Cardiac fibroblast (primary cell): ENCODE results near the gene GRHL1.
"Not testable (repeated sequence)": the region's sequence is repeated elsewhere in the genome, so short reads cannot be mapped to it uniquely, and the experiment has no call there.

Experiments used
- DNase-seq, 2 donors: peaks; one replicate each; pipeline versions ENCODE4 v3.0.0 to v3.0.0-alpha.2; 2010; ENCODE audit warnings: low read depth in 2 of 2
- H3K4me3 ChIP-seq, 2 donors: replicated peaks in 1 of 2; 1 replicate in 1 of 2; 2 replicates in 1 of 2; pipeline ENCODE4 v1.5.1; 2011; ENCODE audit warnings: low read depth in 2 of 2, low read length in 2 of 2, mild to moderate bottlenecking in 2 of 2, moderate library complexity in 1 of 2
- CTCF ChIP-seq: IDR thresholded peaks from one replicate; pipeline ENCODE4 v1.5.1; 2011; ENCODE audit warnings: low read depth, mild to moderate bottlenecking, low read length, inconsistent platforms

Gene GRHL1

DNA sequence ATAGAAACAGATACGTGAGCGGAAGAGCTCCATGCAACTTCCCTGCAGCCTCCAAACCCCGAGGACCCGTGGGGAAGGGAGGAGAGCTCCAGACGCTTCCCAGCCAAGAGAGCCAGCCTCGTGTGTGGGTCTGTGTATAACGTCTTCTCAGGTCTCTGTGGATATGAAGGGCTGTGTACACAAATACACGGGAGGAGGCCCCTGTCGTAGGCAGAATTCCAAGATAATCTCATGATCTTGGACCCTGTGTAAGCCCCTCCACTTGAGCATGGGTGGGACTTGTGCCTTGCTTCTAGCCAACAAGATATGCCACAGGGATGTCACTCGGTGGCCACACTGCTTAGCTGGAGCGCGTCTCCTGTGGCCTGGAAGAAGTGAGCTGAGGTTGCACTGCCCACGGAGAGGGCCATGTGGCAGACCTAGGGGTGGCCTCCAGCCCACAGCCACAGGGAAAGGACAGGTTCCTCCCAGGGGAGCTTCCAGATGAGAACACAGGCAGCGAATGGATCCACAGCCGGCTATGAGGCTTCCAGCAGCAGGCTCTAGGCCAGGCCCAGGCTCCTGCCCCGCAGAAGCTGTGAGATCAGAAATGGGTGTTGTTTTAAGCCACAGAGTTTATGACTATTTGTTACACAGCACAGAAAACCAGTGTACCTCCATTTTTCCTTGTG, 76.3 kb downstream of the GRHL1 start:
- no peak overlapping the region for H3K4me3 ChIP-seq
- TF ChIP-seq CTCF = no peak
- DNase-seq = no peak

- no peak for DNase-seq
- no peak for TF ChIP-seq CTCF
- H3K4me3 ChIP-seq = no peak overlapping the region
Measured at GRCh38 chr2:10028407-10028987, 77.0 kb downstream of the GRHL1 start.

DNA sequence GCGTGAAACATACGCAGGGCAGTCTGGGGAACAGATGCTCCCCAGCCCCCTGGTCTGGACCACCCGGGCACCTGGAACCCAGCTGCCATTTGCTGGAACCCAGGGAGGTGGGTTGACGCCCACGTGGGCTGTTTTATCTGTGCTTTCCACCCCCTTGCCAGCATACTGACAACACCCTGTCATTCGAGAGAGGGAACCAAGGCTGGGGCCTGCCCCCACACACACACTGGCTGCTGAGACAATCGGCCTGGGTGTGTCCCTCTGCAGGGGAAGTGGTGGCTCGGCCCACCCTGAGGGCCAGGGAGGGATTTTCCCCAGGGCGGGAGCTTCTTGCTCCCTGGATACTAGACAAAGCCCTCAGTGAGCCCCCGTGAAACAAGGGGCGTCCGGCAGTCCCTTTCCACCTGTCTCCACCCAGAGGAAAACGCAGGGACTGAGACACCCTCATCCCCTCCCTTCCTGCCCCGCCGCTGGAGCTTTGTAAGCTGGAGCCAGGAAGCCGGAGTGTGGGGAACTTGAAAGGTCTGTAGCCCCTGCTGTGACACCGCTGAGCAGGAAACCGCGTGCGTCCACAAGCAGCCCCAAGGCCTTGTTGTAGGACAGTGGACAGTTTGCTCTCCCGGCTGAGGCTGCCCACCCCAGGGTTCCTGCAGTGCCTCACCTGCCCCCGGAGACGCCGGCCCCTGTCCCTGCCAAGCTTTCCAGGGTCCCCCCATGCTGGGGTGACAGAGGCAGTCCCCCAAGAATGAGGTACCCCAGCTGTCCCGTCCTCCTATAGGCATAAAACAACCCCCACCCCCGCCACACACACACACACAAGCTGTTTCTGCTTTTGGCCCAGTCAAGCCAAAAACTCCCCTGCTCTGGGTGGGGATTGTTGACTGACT, 77.7 kb downstream of the GRHL1 start:
- no peak overlapping the region for H3K4me3 ChIP-seq
- TF ChIP-seq CTCF = no peak
- DNase-seq = no peak

DNA sequence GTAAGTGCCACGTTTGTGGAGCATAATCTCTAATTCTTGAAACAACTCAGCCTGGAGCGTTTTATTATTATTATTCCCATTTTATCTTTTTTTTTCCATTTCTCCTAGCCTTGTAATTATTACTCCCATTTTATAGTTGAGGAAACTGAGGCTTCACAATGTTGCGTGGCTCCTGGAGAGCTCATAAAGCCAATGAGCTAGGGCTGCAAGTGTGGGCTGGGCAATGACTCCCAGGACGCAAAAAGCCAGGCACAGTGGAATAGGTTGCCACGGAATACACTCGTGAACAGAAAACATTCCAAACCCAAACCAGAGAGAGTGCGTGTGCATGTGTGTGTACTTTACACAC, 78.4 kb downstream of the GRHL1 start:
- DNase-seq = no peak
- TF ChIP-seq CTCF = no peak
- H3K4me3 ChIP-seq = no peak overlapping the region

DNA sequence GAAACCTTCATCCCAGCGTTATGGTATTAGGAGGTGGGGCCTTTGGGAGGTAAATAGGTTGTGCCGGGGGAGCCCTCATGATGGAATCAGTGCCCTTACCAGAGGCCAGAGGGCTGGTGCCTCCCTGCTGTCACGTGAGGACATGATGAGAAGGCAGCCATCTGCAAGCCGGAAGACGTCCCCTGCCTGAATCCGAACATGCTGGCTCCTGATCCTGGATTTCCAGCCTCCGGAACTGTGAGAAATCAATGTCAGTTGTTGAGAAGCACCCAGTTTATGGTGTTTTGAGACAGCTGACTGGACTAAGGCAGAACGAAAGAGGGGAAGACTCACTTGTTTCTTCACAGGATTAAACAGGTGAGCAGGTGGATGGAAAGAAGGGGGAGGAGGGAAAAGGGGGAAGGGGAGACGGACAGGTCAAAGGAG, 78.8 kb downstream of the GRHL1 start:
- DNase-seq = no peak
- no peak overlapping the region for H3K4me3 ChIP-seq

GRCh38 chr2:10030798-10031197, 79.3 kb downstream of the GRHL1 start:
- not testable (repeated sequence) for H3K4me3 ChIP-seq, DNase-seq

More for the DNA sequence above, 78.8 kb downstream of the GRHL1 start:
- TF ChIP-seq CTCF = no peak

DNA sequence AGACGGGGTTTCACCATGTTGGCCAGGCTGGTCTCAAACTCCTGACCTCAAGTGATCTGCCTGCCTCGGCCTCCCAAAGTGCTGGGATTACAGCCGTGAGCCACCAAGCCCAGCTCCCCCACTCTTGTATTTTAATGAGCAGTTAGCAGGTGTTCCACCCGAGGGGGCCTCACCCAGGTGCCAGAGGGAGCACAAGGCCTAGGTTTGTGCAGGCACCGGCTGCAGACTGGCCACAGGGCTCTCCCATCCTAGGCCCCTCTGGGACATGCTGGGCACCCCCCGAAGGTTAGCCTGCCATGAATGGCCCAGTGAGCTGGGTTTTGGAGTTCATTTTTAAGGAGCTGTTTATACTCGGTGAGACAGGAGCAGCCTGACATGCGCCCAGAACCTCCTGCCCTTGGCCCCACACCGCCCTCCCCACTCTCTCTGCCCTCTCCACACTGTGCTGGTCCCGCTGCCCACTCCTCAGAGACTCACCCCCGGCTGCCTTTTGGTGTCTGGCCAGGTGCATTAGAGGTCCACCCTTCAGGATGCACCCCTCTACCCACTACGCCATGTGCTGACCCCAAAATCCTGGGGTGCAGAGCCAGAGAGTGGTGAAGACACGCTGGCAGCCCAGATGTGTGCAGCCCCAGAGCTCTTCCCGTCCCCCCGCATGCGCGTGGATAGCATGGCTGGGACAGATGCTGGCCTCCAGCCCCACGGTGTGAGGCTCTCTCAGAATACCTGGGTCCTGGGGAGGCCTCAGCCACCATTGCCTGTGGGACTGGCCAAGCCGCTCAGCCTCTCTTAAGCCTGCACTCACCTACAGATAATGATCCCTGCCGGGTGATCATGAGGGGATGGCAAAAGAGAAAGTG, 80.6 kb downstream of the GRHL1 start:
- TF ChIP-seq CTCF = no peak

More for the DNA sequence above, 80.6 kb downstream of the GRHL1 start:
- DNase-seq = no peak
- H3K4me3 ChIP-seq = no peak overlapping the region
